ENCODE results near the gene MPP2.
"Not testable (repeated sequence)": the region's sequence is repeated elsewhere in the genome, so short reads cannot be mapped to it uniquely, and the experiment has no call there.

Gene MPP2

DNA sequence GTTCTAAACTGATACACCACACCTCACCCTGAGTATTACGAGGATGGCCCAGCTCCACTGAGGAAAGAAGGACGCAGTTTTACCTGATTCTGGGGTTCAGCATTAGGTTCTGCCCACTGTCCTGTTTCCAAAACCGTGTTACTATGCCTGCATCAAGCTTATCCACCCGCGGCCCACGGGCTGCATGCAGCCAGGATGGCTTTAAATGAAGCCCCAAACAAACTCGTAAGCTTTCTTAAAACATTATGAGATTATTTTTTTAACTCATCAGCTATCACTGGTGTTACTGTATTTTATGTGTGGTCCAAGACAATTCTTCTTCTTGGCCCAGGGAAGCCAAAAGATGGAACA, 64.4 kb downstream of the MPP2 start:
- DNase-seq, result no peak

DNA sequence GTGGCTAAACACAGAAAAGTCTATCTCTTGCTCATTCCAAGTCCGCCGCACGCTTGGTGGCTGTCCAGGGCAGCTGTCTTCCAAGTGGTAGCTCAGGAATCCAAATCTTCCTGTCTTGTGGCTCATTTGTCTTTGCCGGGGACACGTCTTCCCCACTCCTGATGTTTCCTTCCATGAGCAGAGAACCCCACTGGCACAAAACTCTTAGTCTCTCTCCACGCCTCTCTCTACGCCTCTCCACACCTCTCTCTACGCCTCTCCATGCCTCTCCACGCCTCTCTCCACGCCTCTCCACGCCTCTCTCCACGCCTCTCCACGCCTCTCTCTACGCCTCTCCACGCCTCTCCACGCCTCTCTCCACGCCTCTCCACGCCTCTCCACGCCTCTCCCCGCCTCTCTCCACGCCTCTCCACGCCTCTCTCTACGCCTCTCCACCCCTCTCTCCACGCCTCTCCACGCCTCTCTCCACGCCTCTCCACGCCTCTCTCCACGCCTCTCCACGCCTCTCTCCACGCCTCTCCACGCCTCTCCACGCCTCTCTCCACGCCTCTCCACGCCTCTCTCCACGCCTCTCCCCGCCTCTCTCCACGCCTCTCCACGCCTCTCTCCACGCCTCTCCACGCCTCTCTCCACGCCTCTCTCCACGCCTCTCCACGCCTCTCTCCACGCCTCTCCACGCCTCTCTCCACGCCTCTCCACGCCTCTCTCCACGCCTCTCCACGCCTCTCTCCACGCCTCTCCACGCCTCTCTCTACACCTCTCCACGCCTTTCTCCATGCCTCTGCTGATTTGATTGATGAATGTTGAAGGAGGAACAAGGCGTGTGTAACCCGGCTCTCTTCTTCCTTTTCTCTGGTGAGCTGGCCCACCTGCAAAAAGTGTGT, 65.0 kb downstream of the MPP2 start:
- not testable (repeated sequence) for DNase-seq

DNA sequence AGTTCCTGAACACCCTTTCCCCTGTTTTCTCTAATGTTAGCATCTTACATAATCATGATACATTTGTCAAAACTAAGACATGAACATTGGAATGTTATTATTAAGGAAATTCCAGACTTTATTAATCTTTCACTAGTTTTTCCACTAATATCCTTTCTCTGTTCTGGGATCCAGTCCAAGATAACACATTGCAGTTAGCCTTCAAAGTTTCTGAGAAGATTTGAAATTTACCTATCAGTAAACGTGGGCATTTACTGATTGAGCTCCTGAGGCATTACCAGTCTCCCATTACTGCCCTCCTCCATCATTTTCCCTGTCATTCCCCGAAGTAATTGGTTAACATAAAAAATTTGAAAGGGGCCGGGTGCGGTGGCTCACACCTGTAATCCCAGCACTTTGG, 66.1 kb downstream of the MPP2 start:
- no peak for DNase-seq

DNA sequence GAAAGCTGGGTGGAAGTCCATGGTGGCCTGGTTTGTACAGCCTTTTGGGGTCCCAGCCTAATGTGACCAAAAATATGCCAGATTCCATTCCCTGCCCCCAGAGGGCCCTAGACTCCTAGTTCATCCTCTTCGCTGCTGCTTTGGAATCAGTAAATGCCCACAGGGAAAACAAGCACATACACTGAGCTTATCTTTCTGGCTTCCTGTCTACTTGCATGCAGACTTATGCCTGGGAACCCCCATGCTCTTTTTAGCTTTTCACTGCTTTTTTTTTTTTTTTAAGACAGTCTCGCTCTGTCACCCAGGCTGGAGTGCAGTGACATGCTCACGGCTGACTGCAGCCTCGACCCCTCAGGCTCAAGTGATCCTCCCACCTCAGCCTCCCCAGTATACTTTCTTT, 66.5 kb downstream of the MPP2 start:
- no peak for DNase-seq

DNA sequence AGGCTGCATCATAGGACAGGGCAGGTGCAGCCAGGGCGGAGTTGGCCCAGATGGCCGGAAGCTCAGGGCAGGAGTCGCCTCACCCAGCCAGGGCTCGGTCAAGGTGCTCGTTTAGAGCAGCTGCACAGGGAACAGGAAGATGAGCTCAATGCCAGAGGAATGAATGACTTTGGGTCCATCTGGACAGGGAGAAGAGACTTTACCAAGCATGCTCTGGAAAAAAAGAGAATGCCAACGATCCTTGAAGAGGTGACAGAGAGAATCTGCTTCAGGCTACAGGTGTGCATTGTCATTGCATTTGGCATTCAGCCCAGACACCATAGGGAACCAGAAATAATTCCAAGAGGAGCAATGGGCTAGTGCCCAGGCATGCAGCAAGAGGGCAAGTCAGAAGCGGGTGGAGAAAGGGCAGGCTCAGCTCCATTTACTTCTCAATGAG, 67.6 kb downstream of the MPP2 start:
- DNase-seq, result peak; percentile 90

DNA sequence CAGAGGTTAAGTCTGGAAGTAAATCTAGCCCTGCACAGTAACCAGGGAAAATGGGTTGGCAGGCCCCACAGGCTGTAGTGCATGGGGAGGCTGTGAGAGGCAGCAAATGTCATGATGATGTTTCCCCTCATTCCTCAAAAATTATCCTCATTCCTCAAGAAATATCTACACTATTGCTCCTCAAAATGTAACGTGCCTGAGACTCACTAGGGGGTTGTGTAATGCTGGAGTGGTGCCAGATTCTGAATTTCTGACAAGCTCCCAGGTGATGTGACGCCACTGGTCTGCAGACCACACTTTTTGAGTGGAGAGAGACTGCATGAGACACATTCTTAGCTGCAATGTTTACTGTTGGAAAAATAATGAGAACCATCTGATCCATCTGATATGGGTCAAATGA, 73.2 kb downstream of the MPP2 start:
- peak; percentile 7 for DNase-seq

DNA sequence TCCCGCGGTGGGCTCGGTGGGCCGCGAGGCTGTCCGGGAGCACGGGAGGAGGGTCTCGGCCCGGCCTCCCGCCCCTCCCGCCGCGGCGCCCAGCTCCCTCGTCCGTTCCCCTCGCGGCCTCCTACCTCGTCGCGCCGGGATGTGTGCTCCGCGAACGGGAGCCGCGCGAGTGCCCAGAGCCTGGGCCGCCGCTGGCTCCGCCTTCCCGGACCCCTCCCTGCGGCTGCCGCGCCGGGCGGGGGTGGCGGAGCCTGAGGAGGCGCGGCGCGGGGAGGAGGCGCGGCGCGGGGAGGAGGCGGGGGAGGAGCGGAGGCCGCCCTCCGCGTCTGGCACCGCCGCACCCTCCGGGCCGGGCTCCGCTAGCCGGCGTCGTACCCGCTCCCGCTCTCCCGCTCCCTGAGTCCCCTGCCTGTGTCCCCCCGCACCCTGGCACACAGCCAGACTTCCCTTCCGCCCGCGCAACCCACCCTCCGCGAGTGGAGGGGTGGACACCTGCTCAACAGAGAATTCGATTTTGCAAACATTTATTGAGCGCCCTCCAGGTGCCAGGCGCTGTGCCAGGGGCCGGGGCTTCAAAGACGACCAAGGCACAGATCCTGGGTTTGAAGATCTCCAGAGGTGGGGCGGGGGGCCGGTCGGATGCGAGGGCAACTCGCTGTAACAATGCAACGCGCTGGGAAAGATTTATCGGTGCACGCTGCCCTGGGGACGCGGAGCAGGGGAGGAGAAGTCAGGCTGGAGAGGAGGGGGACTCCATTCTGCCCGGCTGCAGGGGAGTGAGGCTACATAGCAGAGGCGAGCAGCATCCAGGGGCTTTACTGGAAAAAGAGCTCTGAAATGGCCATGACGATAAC, 74.1 kb downstream of the MPP2 start, which contains the start of gene MPP3:
TSS of gene MPP3 (minus strand) at position 171 of the 854 bp plus-strand sequence. CDS start 1,240 bp downstream, outside the sequence.
- DNase-seq, result peak; percentile 88

DNA sequence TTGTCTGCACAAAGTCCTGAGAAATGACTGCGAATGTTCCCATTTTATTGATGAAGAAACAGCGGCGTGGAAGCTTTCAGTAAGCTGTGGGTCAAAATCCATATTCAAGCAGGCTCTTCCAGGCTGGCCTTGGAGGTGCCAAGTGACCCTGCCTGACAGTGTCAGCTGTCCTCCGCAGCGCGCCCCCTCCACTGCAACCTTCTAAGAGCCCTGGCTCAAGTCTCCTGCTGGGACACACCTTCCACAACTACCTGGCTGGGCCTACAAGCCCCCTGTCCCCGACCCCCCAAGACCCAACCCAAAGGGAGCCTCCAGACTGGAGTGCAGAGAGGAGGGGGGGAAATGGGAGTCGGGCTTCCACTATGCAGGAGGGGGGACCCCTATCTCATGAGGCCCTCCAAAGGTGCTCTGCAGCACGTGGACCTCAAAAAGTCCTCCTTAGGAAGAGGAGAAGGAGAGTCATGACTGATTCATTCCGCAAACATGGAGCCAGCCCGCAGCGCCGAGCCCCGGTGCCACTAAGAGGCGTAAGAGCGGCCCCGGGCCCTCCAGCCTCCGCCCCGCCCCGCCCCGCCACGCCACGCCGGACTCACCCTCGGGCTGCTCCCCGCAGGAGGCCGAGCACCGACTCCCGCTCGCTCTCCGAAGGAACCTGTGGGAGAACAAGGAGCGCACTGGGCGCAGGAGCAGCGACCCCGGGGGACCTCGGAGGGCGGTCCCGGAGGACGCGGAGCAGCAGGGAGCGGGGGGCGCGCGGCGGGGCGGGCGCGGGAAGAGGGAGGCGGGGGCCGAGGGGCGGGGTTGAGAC, 75.0 kb downstream of the MPP2 start:
- DNase-seq, result peak; percentile 42

DNA sequence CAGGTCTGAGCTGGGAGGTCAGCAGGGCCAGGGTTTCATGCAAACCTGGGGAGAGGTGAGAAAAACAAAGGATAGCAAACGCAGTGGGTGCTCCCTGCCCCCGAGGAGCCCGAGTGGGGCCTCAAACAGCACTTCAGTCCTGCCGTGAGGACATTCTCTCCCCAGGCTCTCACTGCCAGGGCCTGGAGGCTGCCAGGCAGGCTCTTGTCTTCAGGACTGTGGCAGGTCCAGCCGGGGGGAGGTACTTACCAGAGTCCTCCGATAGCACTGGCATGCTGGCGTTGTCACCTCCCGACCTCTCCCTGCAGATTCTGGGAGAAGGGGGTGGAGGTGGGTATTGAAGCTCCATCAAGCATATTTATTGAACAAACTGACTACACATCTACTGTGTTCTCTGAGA, 75.7 kb downstream of the MPP2 start:
- no peak for DNase-seq

DNA sequence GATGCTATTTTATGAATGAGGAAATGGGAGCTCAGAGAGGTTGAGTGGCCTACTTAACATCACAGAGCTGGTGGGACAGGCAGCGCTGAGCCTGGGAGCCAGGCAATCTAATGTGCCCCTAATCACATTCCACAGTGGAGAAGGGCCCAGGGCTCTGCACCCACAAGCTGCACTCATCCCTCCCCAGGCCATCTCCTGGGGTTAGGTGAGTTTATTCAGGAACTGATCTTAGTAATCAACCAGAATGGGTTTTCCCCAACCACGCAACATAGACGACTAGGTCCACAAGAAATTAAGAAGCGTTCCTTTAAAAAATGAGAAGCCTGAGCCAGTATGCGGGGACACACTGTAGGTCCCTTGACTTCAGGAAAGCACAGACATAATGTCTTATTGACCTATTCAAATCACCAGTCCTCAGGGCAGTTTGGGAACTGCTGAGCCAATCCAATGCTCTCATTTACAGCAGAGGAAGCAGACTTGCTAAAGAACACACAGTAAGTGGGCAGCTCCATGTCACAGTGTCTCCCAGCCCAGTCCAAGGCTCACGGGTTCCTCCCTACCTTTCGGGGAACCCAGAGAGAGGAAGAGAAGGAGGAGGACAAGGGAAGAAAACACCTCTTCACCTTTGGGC, 76.7 kb downstream of the MPP2 start:
- DNase-seq, result no peak

DNA sequence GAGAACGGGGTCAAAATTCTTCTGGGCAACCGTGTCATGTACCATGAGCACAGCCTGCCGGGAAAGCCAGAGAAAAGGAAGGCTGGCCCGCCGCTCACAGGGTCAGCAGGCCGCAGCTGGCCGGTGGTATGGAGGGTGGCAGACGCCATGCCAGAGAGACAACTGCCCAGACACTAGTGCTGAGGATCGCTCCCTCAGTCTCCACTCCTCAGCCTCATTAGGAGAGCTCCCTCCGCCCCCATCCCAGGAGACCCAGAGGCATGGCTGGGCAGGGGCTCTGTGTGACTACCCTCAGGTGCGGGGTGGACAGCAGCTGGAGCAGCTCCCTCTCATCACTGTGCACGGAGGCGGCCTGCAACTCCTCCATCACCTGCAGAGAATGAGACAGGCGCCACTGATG, 77.6 kb downstream of the MPP2 start:
- no peak for DNase-seq

DNA sequence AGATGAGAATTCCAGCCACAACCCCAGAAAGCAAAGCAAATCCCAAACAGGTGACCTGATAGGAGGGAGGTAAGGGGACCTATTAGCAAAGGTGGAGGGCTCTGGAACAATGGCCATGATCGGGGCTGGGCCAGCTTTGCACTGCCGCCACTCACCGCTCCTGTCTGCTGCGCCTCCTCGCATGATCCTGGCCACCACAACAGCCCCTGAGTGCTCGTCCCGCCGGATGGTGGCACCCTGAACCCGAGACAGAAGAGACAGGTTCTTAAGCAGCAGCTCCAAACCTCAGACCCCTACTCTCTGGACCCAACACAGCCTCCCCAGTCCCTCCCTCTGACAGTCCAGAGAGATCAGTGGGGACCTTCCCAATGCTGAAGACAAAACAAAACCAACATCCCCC, 79.7 kb downstream of the MPP2 start:
- no peak for DNase-seq

DNA sequence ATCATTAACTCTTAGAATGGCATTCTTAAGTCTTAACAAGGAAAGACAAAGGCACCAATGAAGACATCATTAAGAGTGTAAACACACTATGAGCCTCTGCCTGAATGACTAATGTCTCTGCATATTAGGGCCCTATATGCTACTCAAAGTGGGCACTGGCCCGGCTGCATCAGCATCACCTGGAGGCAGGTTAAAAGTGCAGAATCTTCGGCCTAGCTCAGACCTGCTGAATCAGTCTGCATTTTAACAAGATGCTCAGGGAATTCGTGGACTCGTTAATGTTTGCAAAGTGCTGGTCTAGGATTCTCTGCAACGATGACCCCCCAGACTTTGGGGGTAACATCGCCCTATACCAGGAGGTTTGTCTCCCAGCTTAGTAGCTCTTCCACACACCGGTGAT, 81.1 kb downstream of the MPP2 start:
- DNase-seq, result no peak

DNA sequence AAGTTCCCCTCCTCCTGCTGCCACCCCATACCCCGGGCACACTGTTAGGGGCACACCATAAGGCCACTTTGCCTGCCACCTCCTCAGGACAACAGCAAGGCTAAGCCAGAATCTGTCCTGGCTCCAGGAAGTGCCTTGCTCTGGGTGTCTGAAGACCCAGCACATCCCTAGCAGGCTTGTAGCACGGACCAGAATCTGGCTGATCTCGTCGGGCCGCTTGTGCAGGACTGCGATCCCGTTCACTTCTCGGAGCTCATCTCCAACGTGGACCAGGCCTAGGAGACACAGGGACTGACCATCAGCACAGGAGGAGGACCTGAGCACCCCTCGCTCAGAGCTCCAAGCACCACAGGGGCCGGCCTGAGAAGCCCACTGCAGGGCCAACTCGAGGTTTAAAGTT, 81.8 kb downstream of the MPP2 start:
- no peak for DNase-seq
